GM12878 (cell line): ENCODE measurements around the gene CFAP126. TPM values are rescaled to one million over a fixed set of nuclear protein-coding genes. Genes with fewer than 3 reads are reported as not detected.

Source experiments
- ATAC-seq: fragments of 200-7000 bp; cut with Tn5 transposase; 3 replicates; pipeline ENCODE4 v1.9.1; 2020; ENCODE audit warnings: mild to moderate bottlenecking, moderate library complexity
- BruUV-seq: library from RNA; stranded (reverse); fragments of 400-500 nt; replicated peaks from 2 replicates; lab custom pipeline; 2021; lab: Mats Ljungman, UMichigan
- CTCF ChIA-PET: fragments of 300-600 bp; sonication (Branson Sonifier 250); formaldehyde crosslinking; extraction: SDS; loops from one replicate; lab custom pipeline; 2021; ENCODE audit warnings: inconsistent platforms; lab: Yijun Ruan, JAX
- POLR2A ChIA-PET: fragments of 350-600 bp; formaldehyde crosslinking; extraction: SDS; loops from one replicate; lab custom pipeline; 2021; ENCODE audit warnings: inconsistent platforms; lab: Charles Lee
- RAD21 ChIA-PET: fragments of 300-600 bp; sonication (Branson Sonifier 250); formaldehyde crosslinking; loops from one replicate; lab custom pipeline; 2023; ENCODE audit warnings: antibody characterized with exemption; ENCODE audit not compliant: unreplicated experiment; lab: Charles Lee
- SMC1A ChIA-PET: fragments of 300-600 bp; sonication (Branson Sonifier 250); formaldehyde crosslinking; loops from one replicate; lab custom pipeline; 2023; ENCODE audit not compliant: unreplicated experiment, uncharacterized antibody; lab: Charles Lee
- DNase-seq: peaks from one replicate; pipeline ENCODE4 v3.0.0-alpha.2; 2011; ENCODE audit warnings: low read depth, low spot score
- FAIRE-seq: peaks from 3 replicates; lab custom pipeline; 2011; peaks lifted over from hg19 to GRCh38; lab: Jason Lieb, UNC
- H2AFZ ChIP-seq: 2 replicates; pipeline ENCODE4 v1.6.0; 2011; ENCODE audit warnings: low read depth, low read length, control low read depth; ENCODE audit not compliant: control insufficient read depth
- H3K27ac ChIP-seq: 2 replicates; pipeline ENCODE4 v1.5.1; 2011; ENCODE audit warnings: control low read depth; ENCODE audit not compliant: control insufficient read depth, insufficient read depth
- H3K27me3 ChIP-seq, 2 experiments: replicated peaks in 1 of 2; 2 replicates each; pipeline versions ENCODE4 v1.6.0 to v1.6.1; 2011; ENCODE audit warnings: low read length in 1 of 2; ENCODE audit not compliant: control insufficient read depth in 2 of 2, insufficient read depth in 2 of 2
- H3K36me3 ChIP-seq, 2 experiments: 2 replicates each; pipeline ENCODE4 v1.5.1; 2011; ENCODE audit warnings: low read length in 1 of 2; ENCODE audit not compliant: control insufficient read depth in 2 of 2, insufficient read depth in 2 of 2
- H3K4me1 ChIP-seq: 2 replicates; pipeline ENCODE4 v1.6.1; 2011; ENCODE audit warnings: mild to moderate bottlenecking, low read length, moderate library complexity, mixed read lengths; ENCODE audit not compliant: control insufficient read depth, insufficient read depth
- H3K4me2 ChIP-seq: 2 replicates; pipeline ENCODE4 v1.6.0; 2011; ENCODE audit warnings: control low read depth; ENCODE audit not compliant: control insufficient read depth, insufficient read depth
- H3K4me3 ChIP-seq: fragments of 200-600 bp; sonication (generic); 2 replicates; pipeline ENCODE4 v1.5.1; 2016
- H3K79me2 ChIP-seq: 2 replicates; pipeline ENCODE4 v1.6.0; 2011; ENCODE audit warnings: low read length; ENCODE audit not compliant: control insufficient read depth, insufficient read depth
- H3K9ac ChIP-seq: 2 replicates; pipeline ENCODE4 v1.8.0; 2011; ENCODE audit warnings: low read length, control low read depth, mixed read lengths; ENCODE audit not compliant: control insufficient read depth, insufficient read depth
- H3K9me3 ChIP-seq: replicated peaks from 3 replicates; pipeline ENCODE4 v1.5.1; 2011; ENCODE audit warnings: mild to moderate bottlenecking, low read length; ENCODE audit not compliant: control insufficient read depth, insufficient read depth
- H4K20me1 ChIP-seq: 2 replicates; pipeline ENCODE4 v1.6.0; 2011; ENCODE audit not compliant: control insufficient read depth, insufficient read depth
- CBX3 ChIP-seq: fragments of 200-600 bp; sonication (generic); IDR thresholded peaks from 2 replicates; pipeline ENCODE4 v1.6.1; 2016; ENCODE audit warnings: low read depth, borderline replicate concordance
- CEBPB ChIP-seq, 2 experiments: fragments of 150-350 bp in 1 of 2; IDR thresholded peaks; 2 replicates each; pipeline ENCODE4 v1.6.1; 2012 to 2014; ENCODE audit warnings: low read depth in 2 of 2, low read length in 2 of 2, borderline replicate concordance in 1 of 2, inconsistent platforms in 1 of 2
- DPF2 ChIP-seq: fragments of 450-650 bp; IDR thresholded peaks from 2 replicates; pipeline ENCODE4 v1.6.1; 2017; ENCODE audit warnings: mild to moderate bottlenecking
- ELK1 ChIP-seq: IDR thresholded peaks from 2 replicates; pipeline ENCODE4 v1.6.1; 2012; ENCODE audit warnings: low read depth, low read length, improper control_type of control experiment
- ESRRA ChIP-seq: IDR thresholded peaks from 2 replicates; pipeline ENCODE4 v1.6.1; 2012; ENCODE audit warnings: mild to moderate bottlenecking, low read length, improper control_type of control experiment
- HCFC1 ChIP-seq: fragments of 150-350 bp; IDR thresholded peaks from 2 replicates; pipeline ENCODE4 v1.6.1; 2014; ENCODE audit warnings: low read length
- HDAC6 ChIP-seq: fragments of 200-600 bp; sonication (generic); IDR thresholded peaks from one replicate; pipeline ENCODE4 v1.8.0; 2017; ENCODE audit warnings: antibody characterized with exemption; ENCODE audit not compliant: unreplicated experiment
- HSF1 ChIP-seq: fragments of 150-350 bp; IDR thresholded peaks from 2 replicates; pipeline ENCODE4 v1.6.1; 2014; ENCODE audit warnings: mild to moderate bottlenecking, low read depth, low read length
- IKZF2 ChIP-seq, 2 experiments: fragments of 450-650 bp; IDR thresholded peaks; 2 replicates each; pipeline ENCODE4 v1.6.1; 2017; ENCODE audit warnings: mild to moderate bottlenecking in 2 of 2, moderate library complexity in 2 of 2
- MEF2B ChIP-seq: fragments of 450-650 bp; IDR thresholded peaks from 2 replicates; pipeline ENCODE4 v1.6.1; 2018; ENCODE audit warnings: mild to moderate bottlenecking, moderate library complexity; ENCODE audit not compliant: partially characterized antibody, poor library complexity, severe bottlenecking
- NFXL1 ChIP-seq: fragments of 450-650 bp; IDR thresholded peaks from 2 replicates; pipeline ENCODE4 v1.6.1; 2017; ENCODE audit warnings: antibody characterized with exemption, mild to moderate bottlenecking, borderline replicate concordance
- POLR2A ChIP-seq: IDR thresholded peaks from 2 replicates; pipeline ENCODE4 v1.6.1; 2011; ENCODE audit warnings: low read depth, mild to moderate bottlenecking, low read length
- RCOR1 ChIP-seq: conservative IDR thresholded peaks from 2 replicates; pipeline ENCODE4 v1.6.1; 2012; ENCODE audit warnings: low read depth, low read length, improper control_type of control experiment
- SMAD1 ChIP-seq: fragments of 450-650 bp; IDR thresholded peaks from 2 replicates; pipeline ENCODE4 v1.6.1; 2018; ENCODE audit warnings: mild to moderate bottlenecking, low read depth; ENCODE audit not compliant: partially characterized antibody
- SPI1 ChIP-seq: IDR thresholded peaks from 2 replicates; pipeline ENCODE4 v1.6.1; 2011; ENCODE audit warnings: low read depth, mild to moderate bottlenecking, low read length, moderate library complexity, borderline replicate concordance; ENCODE audit not compliant: insufficient read depth
- SREBF1 ChIP-seq: IDR thresholded peaks from 2 replicates; pipeline ENCODE4 v1.6.1; 2012; ENCODE audit warnings: mild to moderate bottlenecking, low read length
- TCF12 ChIP-seq: IDR thresholded peaks from 2 replicates; pipeline ENCODE4 v1.6.1; 2011; ENCODE audit warnings: low read depth, mild to moderate bottlenecking, low read length
- YBX1 ChIP-seq: fragments of 450-650 bp; IDR thresholded peaks from 2 replicates; pipeline ENCODE4 v1.6.1; 2016; ENCODE audit warnings: antibody characterized with exemption
- ZBTB33 ChIP-seq: fragments of 450-650 bp; IDR thresholded peaks from 2 replicates; pipeline ENCODE4 v1.6.1; 2017; ENCODE audit warnings: mild to moderate bottlenecking
- ZSCAN29 ChIP-seq: fragments of 450-650 bp; IDR thresholded peaks from 2 replicates; pipeline ENCODE4 v1.6.1; 2017; ENCODE audit warnings: mild to moderate bottlenecking, moderate library complexity
- WGBS: methylation state at CpG from one replicate; pipeline ENCODE4 v1.1.6; 2016; ENCODE audit warnings: low lambda C conversion rate; ENCODE audit not compliant: insufficient replicate concordance, insufficient coverage; ENCODE audit errors: missing lambda C conversion rate; 5-methylcytosine and 5-hydroxymethylcytosine counted together
- in situ Hi-C: fragments of 300-500 bp; cut with MboI; formaldehyde crosslinking; loops from 9 replicates; pipeline ENCODE4 v1.14.3; 2018; ENCODE audit warnings: mixed read lengths
- intact Hi-C: fragments of 100-400 bp; cut with micrococcal nuclease; formaldehyde crosslinking; loops from one replicate; pipeline ENCODE4 v1.14.2; 2022; ENCODE audit not compliant: unreplicated experiment
- polyA plus RNA-seq, 11 experiments: library from polyadenylated mRNA; depleted of rRNA in 4 of 11; unstranded in 6 of 11; stranded (reverse) in 5 of 11; fragments of >200 nt; fragmentation: Nextera tagmentation in 4 of 11; fragmentation: Illumina TruSeq in 1 of 11; extraction: Ambion mirVana in 4 of 11; extraction: Trizol in 1 of 11; gene quantifications; 1 replicate in 1 of 11; 2 replicates in 10 of 11; pipeline versions ENCODE4 v1.2.1 to v1.2.3, GENCODE V29; 2011 to 2016; ENCODE audit warnings: inconsistent platforms in 2 of 11, missing spikeins in 2 of 11, low read depth in 1 of 11
- total RNA-seq, 4 experiments: library from RNA; depleted of rRNA in 3 of 4; stranded (reverse); fragments of >200 nt in 3 of 4; fragmentation: Illumina TruSeq in 1 of 4; extraction: Trizol in 1 of 4; gene quantifications; 2 replicates each; pipeline versions ENCODE4 v1.2.1 to v1.2.3, GENCODE V29; 2013 to 2021

Gene CFAP126
- total and polyA plus RNA-seq, 10 of the 15 experiments (the other 5 are each of a cell fraction or from before 2014, with no cell fraction given) = not detected

- H3K4me2 ChIP-seq = no peak overlapping the region
- RAD21 ChIA-PET = interaction anchor here (0.6 to 1.0 kb wide), 2 partner anchors 23 to 45 kb away, joined by 3 to 4 read pairs; no protein-coding TSS in a partner anchor
- H3K27me3 ChIP-seq = no peaks in the 10 kb centered on the region
- no TSS peak for BruUV-seq
- 52% methylated on average over 1 of the region's 1 CpG for WGBS
- intact Hi-C loops (no loop called here), in situ Hi-C loops (no loop called here)
- no peak overlapping the region for H3K27ac ChIP-seq
- no peaks in the 10 kb centered on the region for H4K20me1 ChIP-seq
- H3K4me3 ChIP-seq = no peak overlapping the region
- CTCF ChIA-PET = interaction anchor here (1.0 to 1.3 kb wide), 3 partner anchors 18 to 126 kb away, joined by 3 read pairs; partner anchors contain the start of gene TOMM40L
- H3K36me3 ChIP-seq = no peaks in the 10 kb centered on the region; a peak in 1 of 4 replicates
- no peaks in the 10 kb centered on the region for H3K9me3 ChIP-seq
- SMC1A ChIA-PET = interaction anchor here (1.1 kb wide), 2 partner anchors 11 to 31 kb away, joined by 3 to 5 read pairs; no protein-coding TSS in a partner anchor
- FAIRE-seq (no peak), DNase-seq (no peak), ATAC-seq (no peak)
- no peak overlapping the region for H3K9ac ChIP-seq
- POLR2A ChIA-PET = interaction anchor here (0.6 kb wide), 1 partner anchor 40 kb away, joined by 3 read pairs; no protein-coding TSS in a partner anchor
- no peaks in the 10 kb centered on the region for H3K79me2 ChIP-seq
- H2AFZ ChIP-seq = no peak overlapping the region
- H3K4me1 ChIP-seq = no peaks in the 10 kb centered on the region
- TF ChIP-seq CBX3 (no peak), POLR2A (no peak), MEF2B (no peak), HSF1 (no peak), YBX1 (no peak), HCFC1 (no peak), SREBF1 (no peak), HDAC6 (no peak), ESRRA (no peak), ZSCAN29 (no peak), DPF2 (no peak), CEBPB (IDR thresholded peaks at IDR 0.05; ENCODE audit: borderline replicate concordance in 1 of 2, low read depth in 2 of 2, low read length in 2 of 2) (no peak), IKZF2 (IDR thresholded peaks at IDR 0.05) (no peak), NFXL1 (no peak), ELK1 (no peak), RCOR1 (no peak), TCF12 (no peak), ZBTB33 (no peak), SPI1 (no peak), SMAD1 (no peak)
Measured at GRCh38 chr1:161351482-161351881, 16.2 kb downstream of the CFAP126 start.
